PC-3 (cell line): Measurements from ENCODE around the gene S100Z.
"Not testable (repeated sequence)": the region's sequence is repeated elsewhere in the genome, so short reads cannot be mapped to it uniquely, and the experiment has no call there.

Experiments
- CTCF ChIP-seq: fragments of 300-600 bp; sonication (generic); conservative IDR thresholded peaks from 2 replicates; pipeline ENCODE4 v1.5.1; 2017; ENCODE audit warnings: antibody characterized with exemption, low read depth, mild to moderate bottlenecking, low read length
- EZH2 ChIP-seq: fragments of 300-600 bp; sonication (generic); IDR thresholded peaks from one replicate; pipeline ENCODE4 v1.6.1; 2017; ENCODE audit warnings: antibody characterized with exemption, mild to moderate bottlenecking, low read length; ENCODE audit not compliant: unreplicated experiment

GRCh38 chr5:76945238-76945637 lies 95.4 kb downstream of the S100Z start:
- not testable (repeated sequence) for TF ChIP-seq CTCF, EZH2
